GM19324 (cell line): Measurements from ENCODE around the gene CALCOCO1.
"Not testable (repeated sequence)": the region's sequence is repeated elsewhere in the genome, so short reads cannot be mapped to it uniquely, and the experiment has no call there.

Source experiments
- ATAC-seq: cut with Tn5 transposase; IDR thresholded peaks from one replicate; pipeline ENCODE4 v1.9.1; 2021; ENCODE audit warnings: mild to moderate bottlenecking, moderate library complexity; ENCODE audit not compliant: unreplicated experiment, low FRiP score

CALCOCO1 gene

DNA sequence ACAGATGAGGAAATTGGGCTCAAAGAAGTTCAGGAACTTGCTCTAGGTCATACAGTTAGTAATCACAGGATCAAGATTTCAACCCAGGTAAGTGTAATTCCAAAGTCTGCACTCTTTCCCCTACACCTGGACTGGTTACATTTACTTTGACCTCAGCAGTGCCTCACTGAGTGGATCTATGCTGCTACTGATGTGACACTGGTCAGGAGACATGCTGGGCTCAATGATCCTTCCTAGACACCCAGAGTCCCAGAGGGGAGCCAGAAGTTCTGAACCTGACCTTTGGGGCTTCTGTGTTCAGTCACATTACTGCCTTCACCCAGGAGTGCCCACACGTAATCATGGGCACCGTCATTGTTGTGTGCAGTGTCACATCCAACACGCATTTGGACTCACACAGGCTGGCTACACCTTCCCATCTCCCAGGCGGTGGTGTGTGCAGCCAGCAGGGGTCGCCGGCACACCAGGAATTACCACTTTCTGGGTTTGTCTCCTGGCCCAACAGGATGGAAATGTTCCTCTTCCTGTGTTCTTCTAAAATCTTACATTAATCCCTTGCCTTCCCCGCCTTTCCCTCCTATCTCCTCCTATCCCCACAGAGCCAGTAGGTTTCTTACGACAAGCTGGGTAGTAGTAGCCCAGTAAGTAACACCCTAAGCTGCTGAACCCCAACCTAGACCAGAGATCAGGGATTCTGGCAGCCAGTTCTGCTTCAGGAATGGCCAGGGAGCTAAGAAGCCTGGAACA, 25.6 kb downstream of the CALCOCO1 start:
- no peak for ATAC-seq

GRCh38 chr12:53700567-53700966, 26.7 kb downstream of the CALCOCO1 start:
- ATAC-seq, result no peak

DNA sequence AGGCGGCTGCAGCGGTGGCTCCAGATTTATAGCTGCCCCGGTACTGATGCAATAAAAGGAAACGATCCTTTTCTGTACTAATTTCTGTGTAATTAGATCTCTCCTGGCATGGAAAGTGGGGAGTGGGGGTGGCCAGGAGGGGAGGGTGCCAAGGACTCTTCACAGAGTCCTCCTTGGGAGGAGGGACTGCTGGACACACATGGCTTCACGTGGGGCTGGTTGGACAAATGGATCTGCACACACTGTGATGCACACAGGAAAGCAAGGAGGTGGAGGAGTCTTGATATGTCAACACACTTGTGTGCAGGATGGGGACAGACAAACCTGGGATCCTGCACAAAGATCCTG, 27.6 kb downstream of the CALCOCO1 start:
- ATAC-seq, result no peak

DNA sequence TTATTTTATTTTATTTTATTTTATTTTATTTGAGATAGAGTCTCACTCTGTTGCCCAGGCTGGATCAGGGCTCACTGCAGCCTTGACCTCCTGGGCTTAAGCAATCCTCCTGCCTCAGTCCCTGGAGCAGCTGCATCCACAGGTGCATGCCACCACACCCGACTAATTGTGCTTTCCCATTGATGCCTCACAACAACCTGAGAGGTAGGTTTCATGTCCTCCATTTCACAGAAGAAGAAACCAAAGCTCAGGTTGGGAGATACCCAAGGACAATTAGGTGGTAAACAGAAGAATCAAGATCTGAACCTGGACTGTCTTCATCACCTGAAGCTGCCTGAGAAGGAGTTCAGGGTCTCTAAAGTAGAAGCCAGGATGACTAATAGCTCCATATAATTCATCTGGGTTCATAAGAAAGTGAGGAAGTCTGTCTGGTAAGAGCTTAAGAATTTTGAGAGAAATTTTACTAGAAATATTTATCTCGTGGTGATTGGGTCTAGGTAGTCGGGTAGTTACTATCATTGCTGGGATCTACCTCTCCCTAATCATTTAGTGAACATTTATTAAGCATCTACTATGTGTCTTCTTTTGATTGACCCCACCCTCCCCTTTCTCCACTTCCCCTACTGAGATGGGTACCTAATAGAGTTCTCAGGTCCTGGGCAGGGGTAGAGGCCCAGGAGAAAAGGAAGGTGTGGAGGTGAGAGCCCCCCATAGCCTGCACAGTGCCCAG, 28.1 kb downstream of the CALCOCO1 start:
- ATAC-seq, result no peak

GRCh38 chr12:53696655-53697331, 30.5 kb downstream of the CALCOCO1 start:
- no peak for ATAC-seq

DNA sequence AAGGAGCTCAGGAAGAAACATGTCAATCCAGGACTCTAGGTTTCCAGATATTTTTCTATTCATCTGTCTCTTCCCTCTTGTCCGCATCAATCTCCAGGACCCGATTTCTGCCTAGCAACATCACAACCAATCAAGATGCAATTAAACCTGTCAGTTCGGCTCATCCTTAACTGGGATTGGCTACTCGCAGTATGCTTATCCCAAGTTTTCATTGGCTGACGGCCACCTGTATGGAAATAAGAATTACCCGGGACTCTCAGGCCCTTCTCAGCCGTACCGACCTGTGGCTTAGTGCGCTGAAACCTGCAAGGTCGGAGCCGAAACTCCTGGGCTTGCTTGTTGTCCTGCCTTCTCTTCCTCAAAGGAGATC, 31.0 kb downstream of the CALCOCO1 start:
- no peak for ATAC-seq

DNA sequence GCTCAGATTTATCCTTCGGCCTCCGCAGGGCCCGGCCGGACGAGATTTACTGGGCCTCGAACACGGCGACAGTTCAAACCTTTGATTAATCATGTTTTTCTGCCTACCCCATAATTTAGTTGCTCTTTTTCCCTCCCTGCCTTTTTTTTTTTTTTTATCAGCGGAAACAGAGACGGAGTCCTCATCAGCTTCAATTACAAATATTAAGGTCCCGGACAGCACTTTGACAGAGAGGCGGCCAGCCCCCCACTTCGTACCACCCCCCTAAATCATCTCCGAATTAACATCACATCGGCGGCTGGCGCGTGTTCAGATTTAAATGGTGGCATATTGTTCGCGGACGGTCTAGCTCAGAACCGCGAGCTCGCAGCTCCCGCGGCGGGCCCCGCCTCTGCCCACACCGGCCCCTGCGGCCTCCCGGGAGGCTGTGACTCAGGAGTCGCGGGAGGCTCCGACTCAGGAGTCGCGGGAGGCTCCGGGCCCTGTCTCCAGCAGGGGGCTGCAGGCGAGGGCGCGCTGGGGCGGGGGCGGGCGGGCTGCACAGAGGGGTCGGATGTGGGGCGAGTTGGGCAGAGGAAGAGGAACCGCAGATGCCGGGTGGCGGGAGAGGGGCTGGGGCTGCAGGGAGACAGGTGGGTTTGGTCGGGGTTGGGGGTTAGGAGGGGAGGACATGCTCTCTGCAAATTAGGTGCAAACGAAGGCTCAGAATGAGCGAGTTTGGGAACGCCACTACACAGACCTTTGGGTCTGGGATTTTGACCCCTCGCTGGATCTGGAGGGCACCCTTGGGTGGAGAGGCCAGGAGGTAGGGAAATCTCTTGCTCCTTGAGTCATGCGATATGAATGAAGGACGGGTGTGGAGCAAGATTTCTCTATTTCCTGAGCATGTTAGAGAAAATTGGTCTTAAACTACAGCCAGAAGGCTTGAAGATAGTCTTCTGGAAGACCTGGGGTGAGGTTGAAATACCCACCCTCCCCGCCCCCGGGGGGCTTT, 31.8 kb downstream of the CALCOCO1 start:
- ATAC-seq, result no peak

DNA sequence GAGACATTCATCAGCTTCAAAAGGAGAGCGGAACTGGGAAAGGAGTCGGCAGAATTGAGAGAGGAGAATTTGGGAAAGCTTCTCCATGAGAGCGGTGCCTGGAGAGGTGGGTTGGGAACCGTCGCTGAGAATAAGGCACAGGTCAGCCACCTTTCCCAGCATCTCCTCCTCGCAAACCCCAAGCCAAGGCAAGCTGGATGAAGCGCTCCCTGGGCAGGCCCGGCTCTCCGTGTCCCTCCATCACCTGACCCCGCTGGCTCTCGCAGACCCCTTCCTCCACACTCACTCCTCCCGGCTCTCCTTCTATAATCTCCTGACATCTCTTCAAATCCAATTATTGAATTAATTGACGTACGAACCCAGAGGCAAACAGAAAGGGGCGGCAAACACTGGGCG, 32.5 kb downstream of the CALCOCO1 start:
- no peak for ATAC-seq

GRCh38 chr12:53688134-53688533, 39.1 kb downstream of the CALCOCO1 start:
- ATAC-seq, result no peak

- no peak for ATAC-seq
Measured at GRCh38 chr12:53686436-53686835, 40.8 kb downstream of the CALCOCO1 start.

DNA sequence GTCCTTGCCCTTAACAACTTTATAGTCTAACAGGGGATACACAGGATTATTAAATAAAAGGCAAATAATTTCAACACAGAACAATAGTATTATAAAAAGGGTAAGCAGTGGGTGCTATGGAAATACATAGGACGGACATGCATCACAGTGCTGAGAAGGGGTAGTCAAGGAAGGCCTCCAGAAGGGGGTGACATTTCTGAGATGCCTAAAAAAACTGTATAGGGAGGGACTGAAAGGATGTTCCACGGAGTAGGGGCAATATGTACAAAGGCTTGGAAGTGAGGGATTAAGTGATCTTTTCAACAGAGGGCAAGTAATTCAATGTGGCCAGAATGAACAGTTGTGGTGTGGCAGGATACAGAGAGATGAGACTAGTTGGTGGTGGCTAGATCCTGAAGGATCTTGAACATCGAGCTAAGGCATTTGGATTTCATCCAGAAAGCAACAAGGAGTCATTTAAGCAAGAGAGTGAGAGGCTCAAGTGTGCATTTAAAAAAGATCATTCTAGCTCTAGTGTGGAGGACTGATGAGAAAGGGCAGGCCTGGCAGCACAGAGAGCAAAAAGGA, 42.5 kb downstream of the CALCOCO1 start:
- no peak for ATAC-seq

DNA sequence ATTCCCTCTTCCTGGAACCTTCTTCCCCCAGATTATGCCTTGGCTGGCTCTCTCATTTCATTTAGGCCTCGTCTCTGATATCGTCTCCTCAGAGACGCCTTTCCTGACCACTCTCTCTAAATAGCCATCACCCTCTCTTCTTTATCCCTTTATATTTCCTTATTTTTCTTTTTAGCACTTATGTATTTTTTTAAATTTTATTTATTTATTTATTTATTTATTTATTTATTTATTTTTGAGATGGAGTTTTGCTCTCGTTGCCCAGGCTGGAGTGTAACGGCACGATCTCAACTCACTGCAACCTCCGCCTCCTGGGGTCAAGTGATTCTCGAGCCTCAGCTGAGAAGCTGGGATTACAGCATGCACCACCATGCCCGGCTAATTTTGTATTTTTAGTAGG, 43.3 kb downstream of the CALCOCO1 start:
- ATAC-seq, result no peak

- no peak for ATAC-seq
Measured at GRCh38 chr12:53683494-53683893, 43.8 kb downstream of the CALCOCO1 start.

DNA sequence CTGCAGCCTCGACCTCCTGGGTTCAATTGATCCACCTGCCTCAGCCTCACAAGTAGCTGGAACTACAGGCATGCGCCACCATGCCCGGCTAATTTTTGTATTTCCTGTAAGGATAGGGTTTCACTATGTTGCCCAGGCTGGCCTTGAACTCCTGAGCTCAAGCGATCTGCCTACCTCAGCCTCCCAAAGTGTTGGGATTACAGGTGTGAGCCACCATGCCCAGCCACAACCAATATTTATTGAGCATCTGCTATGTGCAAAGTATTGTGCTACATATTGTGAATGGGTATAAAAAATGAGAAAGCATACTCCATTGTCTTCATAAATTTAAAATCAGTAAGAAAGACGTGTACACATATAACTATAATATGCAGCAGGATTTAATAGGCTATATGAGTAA, 47.2 kb downstream of the CALCOCO1 start:
- not testable (repeated sequence) for ATAC-seq

- ATAC-seq, result no peak
Measured at GRCh38 chr12:53677800-53678148, 49.5 kb downstream of the CALCOCO1 start.

GRCh38 chr12:53677016-53677799, 50.0 kb downstream of the CALCOCO1 start:
- no peak for ATAC-seq

GRCh38 chr12:53676656-53677015, 50.6 kb downstream of the CALCOCO1 start:
- ATAC-seq, result no peak

DNA sequence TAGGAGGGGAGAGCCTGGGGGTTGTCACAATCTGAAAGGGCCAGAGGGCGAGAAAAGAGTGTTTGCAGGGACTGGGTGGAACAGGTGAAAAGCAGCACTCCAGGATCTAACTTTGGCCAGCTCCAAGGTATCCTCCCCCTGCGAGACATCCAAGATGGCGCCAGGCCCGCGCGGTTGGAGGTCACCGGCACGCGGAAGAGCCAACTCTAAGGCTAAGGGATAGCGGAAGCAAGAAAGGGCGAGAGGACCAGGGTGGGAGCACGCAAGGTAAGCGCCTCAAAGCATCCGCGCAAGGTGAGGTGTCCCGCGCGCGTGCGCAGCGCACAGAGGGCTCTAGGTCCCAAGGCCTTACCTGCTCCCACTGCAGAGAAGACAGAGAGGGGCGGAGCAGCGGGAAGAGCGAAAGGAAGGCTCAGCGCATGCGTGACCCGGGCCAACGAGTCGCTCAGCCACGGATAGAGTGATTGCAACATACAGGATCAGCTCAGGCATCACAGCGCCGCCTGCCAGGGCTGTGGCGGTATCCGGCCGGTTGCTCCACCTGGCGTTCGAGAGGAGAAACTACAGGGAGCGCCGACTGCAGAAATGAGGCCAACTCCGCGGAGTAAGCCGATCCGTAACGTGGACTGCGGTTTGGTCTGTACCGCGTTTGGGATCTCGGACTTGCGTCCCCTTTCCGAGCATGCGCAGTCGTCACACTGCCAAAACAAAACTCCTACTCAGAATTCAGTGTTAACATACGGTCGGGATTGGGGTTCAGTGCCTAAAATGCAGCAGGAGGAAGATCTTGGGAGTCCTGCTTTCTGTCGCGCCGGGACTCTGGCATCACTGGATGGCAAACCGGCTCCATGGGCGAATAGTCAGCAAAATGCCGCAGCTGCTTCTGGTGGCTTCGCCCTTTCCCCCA, 51.3 kb downstream of the CALCOCO1 start, which contains the start of gene ATP5MC2:
ATP5MC2 (minus strand) TSS at position 383 of the 907 bp plus-strand sequence. CDS start 3,469 bp downstream, outside the sequence.
- peak; percentile 97 for ATAC-seq
